Fibroblast of mammary gland (primary cell): Measurements from ENCODE around the gene HPSE2.
A peak's percentile ranks its signal among the peaks of the same experiment; 100 is the strongest.

Experiments used
- DNase-seq: peaks from one replicate; pipeline ENCODE4 v3.0.0-alpha.2; 2010; ENCODE audit warnings: low read depth
- H3K4me3 ChIP-seq: 2 replicates; pipeline ENCODE4 v1.5.1; 2011; ENCODE audit warnings: low read depth, mild to moderate bottlenecking, low read length, moderate library complexity; ENCODE audit not compliant: control insufficient read depth
- TF ChIP-seq, protein P1 (sequence below): conservative IDR thresholded peaks from 2 replicates; pipeline ENCODE4 v1.5.1; 2011; ENCODE audit warnings: low read depth, low read length, inconsistent platforms; ENCODE audit not compliant: control insufficient read depth, insufficient read depth

HPSE2 gene

GRCh38 chr10:98815039-98815885 lies 420.4 kb downstream of the HPSE2 start:
- TF ChIP-seq, protein P1, sequence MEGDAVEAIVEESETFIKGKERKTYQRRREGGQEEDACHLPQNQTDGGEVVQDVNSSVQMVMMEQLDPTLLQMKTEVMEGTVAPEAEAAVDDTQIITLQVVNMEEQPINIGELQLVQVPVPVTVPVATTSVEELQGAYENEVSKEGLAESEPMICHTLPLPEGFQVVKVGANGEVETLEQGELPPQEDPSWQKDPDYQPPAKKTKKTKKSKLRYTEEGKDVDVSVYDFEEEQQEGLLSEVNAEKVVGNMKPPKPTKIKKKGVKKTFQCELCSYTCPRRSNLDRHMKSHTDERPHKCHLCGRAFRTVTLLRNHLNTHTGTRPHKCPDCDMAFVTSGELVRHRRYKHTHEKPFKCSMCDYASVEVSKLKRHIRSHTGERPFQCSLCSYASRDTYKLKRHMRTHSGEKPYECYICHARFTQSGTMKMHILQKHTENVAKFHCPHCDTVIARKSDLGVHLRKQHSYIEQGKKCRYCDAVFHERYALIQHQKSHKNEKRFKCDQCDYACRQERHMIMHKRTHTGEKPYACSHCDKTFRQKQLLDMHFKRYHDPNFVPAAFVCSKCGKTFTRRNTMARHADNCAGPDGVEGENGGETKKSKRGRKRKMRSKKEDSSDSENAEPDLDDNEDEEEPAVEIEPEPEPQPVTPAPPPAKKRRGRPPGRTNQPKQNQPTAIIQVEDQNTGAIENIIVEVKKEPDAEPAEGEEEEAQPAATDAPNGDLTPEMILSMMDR, result no peak
- no peak for DNase-seq
- no peak overlapping the region for H3K4me3 ChIP-seq

GRCh38 chr10:98814470-98814869 lies 421.2 kb downstream of the HPSE2 start:
- TF ChIP-seq, protein P1, result no peak
- H3K4me3 ChIP-seq, result no peak overlapping the region
- no peak for DNase-seq

GRCh38 chr10:98808282-98808892 lies 427.3 kb downstream of the HPSE2 start:
- TF ChIP-seq, protein P1, result no peak
- DNase-seq, result no peak
- no peak overlapping the region for H3K4me3 ChIP-seq

GRCh38 chr10:98800263-98800662 lies 435.4 kb downstream of the HPSE2 start:
- TF ChIP-seq, protein P1, result no peak
- DNase-seq, result no peak
- H3K4me3 ChIP-seq, result no peak overlapping the region

- H3K4me3 ChIP-seq, result no peak overlapping the region
- DNase-seq, result no peak
- TF ChIP-seq, protein P1, result no peak
Observed at GRCh38 chr10:98795467-98795866, 440.2 kb downstream of the HPSE2 start.

DNA sequence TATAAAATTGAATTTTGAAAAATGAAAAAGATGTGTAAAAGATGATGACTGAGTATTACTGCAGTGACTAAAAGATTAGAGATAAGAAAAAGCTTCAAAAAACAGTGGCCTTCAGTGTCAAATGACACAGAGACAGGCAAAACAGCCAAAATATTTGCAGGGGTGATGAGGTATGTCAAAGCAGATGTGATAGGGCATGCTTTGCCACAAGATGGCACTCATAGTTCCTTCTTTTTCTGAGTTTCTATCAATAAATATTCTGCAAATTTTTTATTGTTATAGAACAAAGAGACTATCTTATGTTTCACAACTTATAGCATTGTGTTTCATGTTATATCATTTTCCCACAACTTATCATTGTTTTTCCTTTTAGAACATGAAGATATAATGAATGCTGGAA lies 444.8 kb downstream of the HPSE2 start:
- TF ChIP-seq, protein P1, result peak; percentile 53
- DNase-seq, result peak; percentile 36
- H3K4me3 ChIP-seq, result no peak overlapping the region

- no peak for DNase-seq
- TF ChIP-seq, protein P1, result no peak
- H3K4me3 ChIP-seq, result no peak overlapping the region
Observed at GRCh38 chr10:98778277-98778759, 457.3 kb downstream of the HPSE2 start.
